ENCODE measurements around the gene LYRM2. TPM values are rescaled to one million over a fixed set of nuclear protein-coding genes. Genes with fewer than 3 reads are reported as not detected.
"Not testable (repeated sequence)": the region's sequence is repeated elsewhere in the genome, so short reads cannot be mapped to it uniquely, and the experiment has no call there.

Gene LYRM2
- polyA plus RNA-seq, 4 donors: 36.5 to 58.9 (median 45.9) TPM

GRCh38 chr6:89650579-89650978 is 12.0 kb upstream of the LYRM2 start:
- no peak for DNase-seq (ENCODE audit: low read depth in 4 of 4, low spot score in 2 of 4)

DNA sequence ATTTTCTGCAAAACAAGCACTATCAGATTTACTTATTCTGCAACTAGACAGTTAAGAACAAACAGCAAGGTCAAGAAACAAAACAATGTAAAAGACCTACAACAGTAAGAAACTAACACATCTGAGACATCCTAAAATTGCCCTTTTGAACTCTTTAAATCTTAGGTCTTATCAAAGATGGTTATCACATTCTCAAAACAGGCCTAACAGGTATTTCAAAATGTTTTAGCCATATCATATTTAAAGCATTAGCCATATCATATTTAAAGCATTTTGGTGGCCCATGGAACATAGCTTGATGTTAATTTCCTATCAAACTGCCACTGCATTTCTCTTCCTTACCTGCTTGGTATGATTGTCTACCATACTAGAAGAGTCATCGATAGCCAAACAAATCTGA is 11.1 kb upstream of the LYRM2 start:
- DNase-seq (ENCODE audit: low read depth in 4 of 4, low spot score in 2 of 4): no peak

DNA sequence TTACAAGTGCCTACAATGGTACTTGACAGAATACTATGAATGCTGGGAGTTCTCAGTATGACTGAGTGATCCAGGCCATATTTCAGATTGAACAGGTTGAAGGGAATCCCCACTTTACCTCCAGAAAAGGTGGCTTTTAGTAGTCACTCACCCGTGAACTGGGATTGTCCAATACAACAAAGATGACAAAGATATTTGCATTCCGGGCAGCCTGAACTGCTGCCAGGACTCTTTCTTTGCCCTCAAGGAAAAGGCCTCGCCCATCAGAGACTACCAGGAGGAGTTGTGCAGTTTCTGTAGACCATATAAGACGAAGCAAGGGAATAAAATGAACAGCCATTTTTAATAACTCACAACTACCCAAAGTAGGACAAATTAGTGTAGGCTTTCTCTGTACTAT is 6.3 kb upstream of the LYRM2 start:
- no peak for DNase-seq (ENCODE audit: low read depth in 4 of 4, low spot score in 2 of 4)

DNA sequence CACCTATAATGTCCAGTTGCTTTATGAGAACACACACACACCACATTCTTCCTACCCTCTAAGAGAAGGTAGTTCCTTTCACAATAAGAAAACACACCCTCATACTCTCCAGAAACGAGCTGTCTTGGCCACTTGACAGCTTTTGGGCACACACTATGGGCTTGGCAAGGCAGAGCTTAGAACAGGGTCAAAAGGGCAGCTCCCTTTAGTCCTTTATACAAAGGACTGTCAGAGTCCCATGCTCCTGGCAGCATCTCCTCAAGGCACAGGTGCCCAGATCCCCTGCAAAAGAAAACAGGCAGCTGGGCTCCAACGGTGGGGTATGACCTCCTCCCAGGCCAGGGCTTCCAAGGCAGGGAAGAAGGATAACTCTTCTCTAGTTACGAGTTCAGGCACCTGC is 4.9 kb upstream of the LYRM2 start:
- DNase-seq (ENCODE audit: low read depth in 4 of 4, low spot score in 2 of 4): no peak

DNA sequence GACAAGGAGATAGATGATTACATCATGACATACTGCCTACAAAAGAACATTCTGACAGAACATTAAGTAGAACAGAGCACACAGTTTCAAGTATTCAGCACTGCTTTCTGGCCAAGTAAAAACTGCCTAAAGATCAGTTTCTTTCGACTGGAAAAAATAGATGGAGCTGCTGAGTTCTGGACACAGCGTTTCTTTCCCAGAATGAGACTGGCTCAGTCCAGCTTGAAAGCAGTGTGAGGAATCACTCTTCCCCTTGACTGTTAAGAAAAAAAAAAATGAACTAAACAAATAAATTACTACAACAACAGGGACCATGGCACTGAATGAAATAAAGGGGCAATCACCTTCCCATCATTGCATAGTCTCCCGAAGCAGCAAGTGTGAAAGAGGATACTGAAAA is 4.4 kb upstream of the LYRM2 start:
- DNase-seq (ENCODE audit: low read depth in 4 of 4, low spot score in 2 of 4): no peak

DNA sequence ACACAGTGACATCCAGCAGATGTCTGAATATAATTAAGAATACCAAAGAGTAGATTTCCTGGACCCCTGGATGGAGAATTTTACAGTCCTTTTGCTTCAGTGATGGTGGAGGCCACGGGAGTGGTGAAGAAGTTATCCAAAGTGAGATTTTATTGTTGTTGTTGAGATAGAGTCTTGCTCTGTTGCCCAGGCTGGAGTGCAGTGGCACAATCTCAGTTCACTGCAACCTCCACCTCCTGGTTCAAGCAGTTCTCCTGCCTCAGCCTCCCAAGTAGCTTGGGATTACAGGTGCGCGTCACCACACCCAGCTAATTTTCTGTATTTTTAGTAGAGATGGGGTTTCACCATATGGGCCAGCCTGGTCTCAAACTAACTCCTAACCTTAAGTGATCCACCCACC is 3.0 kb upstream of the LYRM2 start:
- DNase-seq (ENCODE audit: low read depth in 4 of 4, low spot score in 2 of 4): not testable (repeated sequence)

DNA sequence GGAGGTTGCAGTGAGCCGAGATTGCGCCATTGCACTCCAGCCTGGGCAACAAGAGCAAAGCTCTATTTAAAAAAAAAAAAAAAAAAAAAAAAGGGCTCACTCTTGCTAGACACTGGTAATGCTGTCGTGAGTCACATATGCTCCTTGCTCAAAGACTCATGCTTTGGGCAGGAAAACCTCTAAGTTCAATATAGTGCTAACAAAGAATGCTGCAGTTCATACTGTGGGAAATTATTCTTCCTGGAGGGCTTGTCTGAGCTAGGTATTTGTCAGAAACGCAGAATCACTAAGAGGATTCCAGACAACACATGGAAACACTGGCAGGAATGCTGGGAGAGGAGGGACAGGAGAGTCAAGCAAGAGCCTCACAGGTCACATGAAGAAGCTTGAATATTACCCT is 2.3 kb upstream of the LYRM2 start:
- no peak for DNase-seq (ENCODE audit: low read depth in 4 of 4, low spot score in 2 of 4)

- DNase-seq (ENCODE audit: low read depth in 4 of 4, low spot score in 2 of 4): no peak
Measured at GRCh38 chr6:89637960-89638319, 607 bp downstream of the LYRM2 start.

DNA sequence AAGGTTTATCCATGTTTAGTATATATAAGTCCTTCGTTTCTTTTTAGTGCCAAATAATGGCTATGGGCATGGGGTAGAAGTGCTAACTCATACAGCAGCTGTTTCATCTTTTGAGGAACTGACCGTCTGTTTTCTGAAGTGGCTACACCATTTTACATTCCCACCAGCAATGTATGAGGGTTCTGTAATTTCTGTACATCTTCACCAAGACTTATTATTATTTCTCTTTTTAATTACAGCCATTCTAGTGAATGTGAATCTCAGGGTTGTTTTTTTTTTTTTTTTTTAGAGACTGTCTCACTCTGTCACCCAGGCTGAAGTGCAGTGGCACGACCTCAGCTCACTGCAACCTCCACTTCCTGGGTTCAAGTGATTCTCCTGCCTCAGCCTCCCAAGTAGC is 2.1 kb downstream of the LYRM2 start:
- not testable (repeated sequence) for DNase-seq (ENCODE audit: low read depth in 4 of 4, low spot score in 2 of 4)

DNA sequence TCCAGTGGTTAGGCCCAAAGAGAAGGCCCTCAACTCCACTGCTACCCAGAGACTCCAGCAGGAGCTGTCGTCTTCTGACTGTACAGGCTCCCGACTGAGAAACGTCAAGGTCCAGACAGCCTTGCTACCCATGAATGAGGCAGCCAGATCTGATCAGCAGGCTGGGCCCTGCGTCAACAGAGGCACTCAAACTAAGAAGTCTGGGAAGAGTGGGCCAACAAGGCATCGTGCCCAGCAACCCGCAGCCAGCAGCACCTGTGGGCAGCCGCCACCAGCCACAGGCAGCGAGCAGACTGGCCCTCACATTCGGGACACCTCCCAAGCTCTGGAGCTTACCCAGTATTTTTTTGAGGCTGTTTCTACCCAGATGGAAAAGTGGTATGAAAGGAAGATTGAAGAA is 8.1 kb downstream of the LYRM2 start:
- DNase-seq (ENCODE audit: low read depth in 4 of 4, low spot score in 2 of 4): no peak

DNA sequence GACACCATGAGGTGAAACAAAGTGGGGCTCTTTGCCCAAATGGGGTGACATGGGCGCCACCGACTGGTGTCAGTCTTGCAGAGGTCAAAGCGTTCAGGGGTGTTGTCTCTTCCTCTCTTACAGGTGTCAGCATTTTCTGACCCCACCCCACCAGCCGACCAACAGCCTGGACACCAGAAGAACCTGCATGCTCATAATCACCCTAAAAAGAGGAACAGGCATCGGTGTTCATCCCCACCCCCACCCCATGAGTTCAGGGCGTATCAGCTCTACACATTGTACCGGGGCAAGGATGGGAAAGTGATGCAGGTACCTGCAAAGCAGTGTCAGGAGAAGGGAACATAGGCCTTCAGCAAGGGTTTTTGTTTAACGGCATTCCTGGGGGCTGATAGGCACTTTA is 14.8 kb downstream of the LYRM2 start:
- no peak for DNase-seq (ENCODE audit: low read depth in 4 of 4, low spot score in 2 of 4)

DNA sequence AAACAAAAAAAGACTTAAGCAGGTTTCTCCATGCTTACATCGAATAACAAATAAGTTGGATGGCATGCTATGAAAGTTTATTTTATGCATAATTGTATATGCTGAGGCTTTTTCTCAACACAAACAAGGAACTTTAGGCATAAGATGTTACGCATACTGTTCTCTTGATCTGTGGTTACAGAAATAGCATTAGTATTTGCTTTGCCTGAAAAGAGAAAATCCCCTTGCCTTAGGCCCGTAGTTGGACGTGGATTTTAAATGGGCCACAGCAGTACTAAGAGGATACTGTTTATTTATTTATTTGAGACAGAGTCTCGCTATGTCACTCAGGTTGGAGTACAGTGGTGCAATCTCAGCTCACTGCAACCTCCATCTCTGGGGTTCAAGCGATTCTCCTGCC is 19.0 kb downstream of the LYRM2 start:
- DNase-seq (ENCODE audit: low read depth in 4 of 4, low spot score in 2 of 4): no peak

DNA sequence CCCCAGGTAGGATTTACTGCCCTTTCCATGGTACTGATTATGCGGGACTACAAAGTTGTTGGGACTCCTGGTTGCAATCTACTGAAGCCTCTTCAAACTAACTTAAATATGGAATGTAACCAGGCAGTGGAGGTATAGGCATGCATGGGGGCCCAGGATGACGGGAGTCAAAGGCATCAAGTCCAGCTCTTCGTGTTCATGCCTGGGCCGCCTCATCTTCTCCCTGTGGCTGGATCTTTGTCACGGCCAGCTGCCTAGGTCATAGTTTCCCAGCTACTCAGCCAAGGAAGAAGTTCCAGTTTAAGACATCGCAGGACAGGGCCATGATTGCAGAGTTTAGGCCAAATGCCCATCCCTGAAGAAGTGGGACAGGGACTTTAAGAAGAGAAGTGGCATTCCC is 20.5 kb downstream of the LYRM2 start:
- DNase-seq (ENCODE audit: low read depth in 4 of 4, low spot score in 2 of 4): no peak

DNA sequence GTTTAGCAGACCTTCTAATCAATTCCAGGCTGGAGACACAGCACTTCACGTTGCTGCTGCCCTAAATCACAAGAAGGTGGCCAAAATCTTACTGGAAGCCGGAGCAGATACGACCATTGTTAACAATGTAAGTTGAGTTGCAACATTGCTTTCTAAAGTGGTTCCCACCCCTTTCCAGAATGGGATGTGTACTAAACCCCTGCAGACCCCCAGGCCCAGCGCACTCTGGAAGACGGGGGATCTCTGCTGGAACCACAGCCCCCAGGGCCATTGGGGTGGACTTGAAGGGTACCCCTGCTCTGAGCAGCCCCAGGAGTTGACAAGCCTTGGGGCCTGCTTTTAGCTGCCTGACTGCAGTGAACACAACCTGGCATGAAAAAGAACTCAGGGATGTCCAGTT is 22.0 kb downstream of the LYRM2 start:
- DNase-seq (ENCODE audit: low read depth in 4 of 4, low spot score in 2 of 4): no peak

- no peak for DNase-seq (ENCODE audit: low read depth in 4 of 4, low spot score in 2 of 4)
Measured at GRCh38 chr6:89615882-89616281, 22.7 kb downstream of the LYRM2 start.

DNA sequence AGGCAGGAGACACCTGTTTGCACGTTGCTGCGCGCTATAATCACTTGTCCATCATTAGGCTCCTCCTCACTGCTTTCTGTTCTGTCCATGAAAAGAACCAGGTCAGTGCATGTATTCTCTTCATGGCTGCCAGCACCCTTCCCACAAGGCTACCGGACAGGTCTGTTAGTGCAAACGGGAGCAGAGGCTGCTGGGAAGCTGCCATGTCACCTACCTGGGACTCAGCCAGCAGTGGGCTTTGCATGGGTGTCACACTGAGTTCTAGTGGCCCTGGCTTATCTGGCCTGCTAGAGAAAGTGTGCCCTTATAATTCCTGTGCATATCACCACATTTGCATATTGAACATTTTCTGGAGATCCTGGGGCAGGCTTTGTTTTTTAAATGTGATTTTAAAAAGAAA is 24.8 kb downstream of the LYRM2 start:
- DNase-seq (ENCODE audit: low read depth in 4 of 4, low spot score in 2 of 4): no peak

DNA sequence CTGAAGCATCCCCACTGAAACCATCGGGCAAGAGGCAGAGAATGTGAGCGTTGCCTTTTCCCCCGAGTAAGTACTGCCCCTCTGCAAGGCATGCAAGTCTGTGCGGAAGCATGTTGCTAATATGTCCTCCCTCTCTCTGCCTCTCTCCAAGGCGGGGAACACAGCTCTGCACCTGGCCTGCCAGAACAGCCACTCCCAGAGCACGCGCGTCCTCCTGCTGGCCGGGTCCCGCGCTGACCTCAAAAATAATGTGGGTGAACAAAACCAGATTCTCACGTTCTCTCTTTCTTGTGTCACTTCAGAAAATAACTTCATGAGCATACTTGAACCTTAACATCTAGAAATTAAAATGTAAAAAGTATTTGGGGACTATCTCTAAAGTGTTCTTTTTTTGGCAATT is 26.4 kb downstream of the LYRM2 start:
- DNase-seq (ENCODE audit: low read depth in 4 of 4, low spot score in 2 of 4): no peak

DNA sequence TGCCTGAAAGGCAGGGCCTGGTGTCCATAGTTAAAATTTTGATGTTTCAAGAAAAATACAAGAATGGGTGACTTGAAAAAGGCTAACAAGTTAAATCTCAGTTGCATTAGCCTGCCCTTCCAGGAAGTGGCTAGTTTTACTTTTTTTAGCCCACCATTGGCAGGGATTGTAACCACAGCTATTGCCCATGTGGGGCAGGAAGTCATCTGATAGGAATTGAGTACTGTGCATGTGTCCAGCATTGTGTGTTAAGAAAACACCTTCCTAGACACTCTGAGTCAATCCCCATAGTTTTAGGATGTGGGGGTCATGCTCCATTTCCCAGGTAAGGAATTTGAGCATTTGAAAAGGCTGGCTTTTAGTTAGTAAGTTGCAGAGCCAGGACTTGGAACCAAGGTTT is 26.9 kb downstream of the LYRM2 start:
- no peak for DNase-seq (ENCODE audit: low read depth in 4 of 4, low spot score in 2 of 4)

DNA sequence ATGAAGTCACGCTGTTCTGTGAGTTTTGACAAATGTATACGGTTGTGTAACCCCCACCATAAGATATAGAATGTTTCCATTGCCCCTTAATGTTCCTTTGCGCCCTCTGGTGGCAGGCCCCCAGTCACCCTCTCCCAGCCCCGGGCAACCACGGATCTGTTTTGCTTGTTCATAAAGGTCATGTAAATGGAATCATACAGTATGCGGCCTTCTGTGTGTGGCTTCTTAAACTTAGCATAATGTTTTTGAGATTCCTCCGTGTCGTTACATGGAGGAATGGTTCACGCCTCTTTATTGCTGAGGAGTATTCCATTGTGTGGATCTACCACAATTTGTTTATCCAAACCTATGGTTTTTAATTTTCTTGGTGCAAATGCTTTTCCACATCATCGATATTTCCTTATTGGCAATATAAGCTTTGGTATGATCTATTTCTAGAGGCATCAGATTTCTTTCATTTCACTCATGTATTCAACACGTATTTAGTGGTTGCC is 28.4 kb downstream of the LYRM2 start:
- DNase-seq (ENCODE audit: low read depth in 4 of 4, low spot score in 2 of 4): no peak

- no peak for DNase-seq (ENCODE audit: low read depth in 4 of 4, low spot score in 2 of 4)
Measured at GRCh38 chr6:89605861-89606260, 32.7 kb downstream of the LYRM2 start.

- no peak for DNase-seq (ENCODE audit: low read depth in 4 of 4, low spot score in 2 of 4)
Measured at GRCh38 chr6:89604653-89605052, 33.9 kb downstream of the LYRM2 start.

DNA sequence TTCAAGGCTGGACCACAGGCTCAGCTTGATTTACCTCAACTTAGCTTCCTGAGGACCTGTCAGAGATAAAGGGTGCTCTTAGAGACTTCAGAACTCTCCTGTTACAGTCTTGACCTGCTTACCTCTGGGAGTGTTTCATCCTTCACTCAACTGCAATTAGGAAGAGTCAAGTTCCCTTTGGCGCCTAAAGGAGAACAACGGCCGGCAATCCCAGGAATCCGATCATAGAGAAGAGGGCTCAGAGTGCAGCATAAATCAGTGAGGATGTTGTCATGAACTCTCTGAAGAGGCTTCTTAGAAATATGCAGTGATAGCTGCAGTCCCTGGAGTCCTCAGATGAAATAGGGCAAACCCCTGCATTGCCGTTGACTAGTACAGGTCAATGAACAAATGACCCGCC is 36.4 kb downstream of the LYRM2 start:
- peak in 2 of 4 donors; percentile 33 to 76 for DNase-seq (ENCODE audit: low read depth in 4 of 4, low spot score in 2 of 4)

DNA sequence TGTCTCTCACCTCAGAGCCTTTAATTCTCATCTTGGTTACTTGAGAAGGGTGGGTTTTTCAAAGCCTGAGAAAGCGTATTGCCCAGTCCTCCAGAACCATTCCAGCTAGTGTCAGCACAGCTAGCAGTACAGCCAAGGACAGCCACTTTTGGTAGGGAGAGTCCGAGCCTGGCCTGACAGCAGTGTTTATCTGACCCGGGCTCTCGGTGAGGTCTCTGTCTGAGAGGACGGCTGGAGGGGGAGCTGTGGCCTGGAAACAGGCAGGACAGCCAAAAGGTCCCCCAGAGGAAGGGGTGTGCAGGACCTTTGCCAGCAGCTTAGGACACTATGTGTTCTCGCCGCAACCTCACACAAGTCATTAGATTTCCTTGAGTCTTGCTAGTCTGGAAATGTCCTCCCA is 38.8 kb downstream of the LYRM2 start:
- DNase-seq (ENCODE audit: low read depth in 4 of 4, low spot score in 2 of 4): no peak

DNA sequence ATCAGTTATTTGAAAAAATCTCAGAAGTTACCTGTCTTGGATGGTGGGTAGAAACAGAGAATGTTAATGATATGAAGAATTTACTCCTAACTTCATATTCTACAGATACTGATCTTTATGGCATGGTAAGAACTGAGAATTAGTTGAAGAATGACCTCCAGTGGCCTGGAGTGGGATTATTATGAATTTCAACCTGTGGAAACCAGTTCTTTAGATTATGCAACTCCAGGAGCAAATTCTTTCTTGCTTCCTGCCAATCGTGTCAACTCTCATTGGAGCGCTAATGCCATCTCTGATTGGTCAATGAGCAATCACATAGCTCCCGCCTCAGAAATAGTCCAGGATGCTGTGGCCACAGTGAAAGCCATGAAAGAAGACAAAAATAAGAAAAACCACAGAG is 40.6 kb downstream of the LYRM2 start:
- no peak for DNase-seq (ENCODE audit: low read depth in 4 of 4, low spot score in 2 of 4)
